Breast epithelium (tissue), 4 donors: ENCODE measurements around the gene RNASE11. TPM values are rescaled to one million over a fixed set of nuclear protein-coding genes. Genes with fewer than 3 reads are reported as not detected.
A peak's percentile ranks its signal among the peaks of the same experiment; 100 is the strongest.

Source experiments
- DNase-seq, 2 donors: peaks; one replicate each; pipeline ENCODE4 v3.0.0-alpha.2; 2019; ENCODE audit warnings: low spot score in 2 of 2
- H3K27ac ChIP-seq, 2 donors: fragments of 200-600 bp; sonication (generic) in 1 of 2; one replicate each; pipeline ENCODE4 v1.5.1; 2016 to 2019; ENCODE audit warnings: mild to moderate bottlenecking in 1 of 2
- H3K27me3 ChIP-seq, 2 donors: fragments of 200-600 bp; sonication (generic) in 1 of 2; one replicate each; pipeline versions ENCODE4 v1.5.1 to v1.6.0; 2017 to 2019; ENCODE audit warnings: control low read depth in 1 of 2, mild to moderate bottlenecking in 1 of 2
- H3K36me3 ChIP-seq: fragments of 200-600 bp; one replicate; pipeline ENCODE4 v1.5.1; 2019
- H3K4me1 ChIP-seq, 2 donors: fragments of 200-600 bp; sonication (generic); one replicate each; pipeline ENCODE4 v1.5.1; 2016 to 2019; ENCODE audit warnings: control low read depth in 1 of 2
- H3K4me3 ChIP-seq, 3 donors: fragments of 200-600 bp; sonication (generic); 1 replicate in 2 of 3; 2 replicates in 1 of 3; pipeline ENCODE4 v1.5.1; 2016 to 2019; ENCODE audit warnings: mild to moderate bottlenecking in 3 of 3, moderate library complexity in 2 of 3
- H3K9me3 ChIP-seq, 2 donors: fragments of 200-600 bp; sonication (generic) in 1 of 2; one replicate each; pipeline ENCODE4 v1.5.1; 2016 to 2019; ENCODE audit warnings: control low read depth in 1 of 2
- POLR2A ChIP-seq: fragments of 450-650 bp; IDR thresholded peaks from one replicate; pipeline ENCODE4 v1.6.1; 2016; ENCODE audit warnings: antibody characterized with exemption, mild to moderate bottlenecking, moderate library complexity
- POLR2AphosphoS5 ChIP-seq, 3 donors: sonication (generic); formaldehyde crosslinking; IDR thresholded peaks; one replicate each; pipeline ENCODE4 v1.6.1; 2017; ENCODE audit warnings: antibody characterized with exemption in 3 of 3
- intact Hi-C: fragments of 100-400 bp; cut with DNase I; formaldehyde crosslinking; loops from one replicate; pipeline ENCODE4 v1.15.1; 2023; ENCODE audit warnings: low total_unique reads
- total RNA-seq, 3 donors: library from RNA; depleted of rRNA; stranded (reverse); fragments of >200 nt; gene quantifications; one replicate each; pipeline ENCODE4 v1.1.0, GENCODE V29; 2016
- TF ChIP-seq, protein P1 (sequence below), 3 donors: fragments of 450-650 bp; IDR thresholded peaks; one replicate each; pipeline ENCODE4 v1.5.1; 2016 to 2017; ENCODE audit warnings: antibody characterized with exemption in 3 of 3, mild to moderate bottlenecking in 3 of 3, moderate library complexity in 3 of 3

RNASE11 gene
- total RNA-seq, 3 donors from 2014 or later = not detected

DNA sequence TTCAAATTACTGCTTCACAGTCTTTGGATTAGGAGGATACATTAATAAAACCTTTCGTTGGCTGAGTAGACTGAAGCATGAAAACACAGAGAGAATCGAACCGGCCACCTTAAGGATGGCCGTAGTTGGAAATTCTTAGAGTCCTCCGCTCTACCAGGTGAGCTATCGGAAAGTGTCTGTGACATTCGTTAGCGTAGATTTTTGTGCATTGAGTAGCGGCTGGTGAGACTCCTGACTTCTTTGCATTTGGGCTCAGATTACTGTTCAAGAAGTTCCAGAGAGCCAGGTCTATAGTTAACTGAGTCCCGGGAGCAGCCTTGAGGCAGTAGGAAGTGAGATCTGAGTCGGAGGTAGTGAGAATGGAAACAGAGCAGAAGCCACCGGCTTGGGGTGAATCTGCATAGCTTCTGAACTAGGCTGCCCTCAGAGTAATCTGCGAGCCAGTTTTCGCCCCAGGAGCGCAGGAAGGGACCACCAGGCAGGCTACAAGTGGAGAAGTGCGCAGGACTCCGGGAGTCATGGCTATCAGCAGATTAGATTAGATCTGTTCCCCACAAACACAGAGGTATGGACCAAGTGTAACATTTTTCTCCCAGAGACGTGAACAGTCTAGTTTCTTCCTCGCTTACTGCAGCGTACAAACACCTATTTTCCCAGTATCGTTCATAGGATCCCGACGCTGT is 42.7 kb upstream of the RNASE11 start:
- Histone ChIP-seq H3K27ac (no peak overlapping the region), H3K9me3 (no peaks in the 10 kb centered on the region), H3K4me1 (peaks cover 0 to 8% of the 10 kb centered on the region in 2 donors), H3K4me3 (peak overlapping the region; percentile 3 to 46 (median 40)), H3K27me3 (peaks cover 0 to 34% of the 10 kb centered on the region in 2 donors), H3K36me3 (no peaks in the 10 kb centered on the region)
- DNase-seq = no peak
- TF ChIP-seq POLR2AphosphoS5 (IDR thresholded peaks at IDR 0.05) (no peak), POLR2A (no peak)
- TF ChIP-seq, protein P1, sequence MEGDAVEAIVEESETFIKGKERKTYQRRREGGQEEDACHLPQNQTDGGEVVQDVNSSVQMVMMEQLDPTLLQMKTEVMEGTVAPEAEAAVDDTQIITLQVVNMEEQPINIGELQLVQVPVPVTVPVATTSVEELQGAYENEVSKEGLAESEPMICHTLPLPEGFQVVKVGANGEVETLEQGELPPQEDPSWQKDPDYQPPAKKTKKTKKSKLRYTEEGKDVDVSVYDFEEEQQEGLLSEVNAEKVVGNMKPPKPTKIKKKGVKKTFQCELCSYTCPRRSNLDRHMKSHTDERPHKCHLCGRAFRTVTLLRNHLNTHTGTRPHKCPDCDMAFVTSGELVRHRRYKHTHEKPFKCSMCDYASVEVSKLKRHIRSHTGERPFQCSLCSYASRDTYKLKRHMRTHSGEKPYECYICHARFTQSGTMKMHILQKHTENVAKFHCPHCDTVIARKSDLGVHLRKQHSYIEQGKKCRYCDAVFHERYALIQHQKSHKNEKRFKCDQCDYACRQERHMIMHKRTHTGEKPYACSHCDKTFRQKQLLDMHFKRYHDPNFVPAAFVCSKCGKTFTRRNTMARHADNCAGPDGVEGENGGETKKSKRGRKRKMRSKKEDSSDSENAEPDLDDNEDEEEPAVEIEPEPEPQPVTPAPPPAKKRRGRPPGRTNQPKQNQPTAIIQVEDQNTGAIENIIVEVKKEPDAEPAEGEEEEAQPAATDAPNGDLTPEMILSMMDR (IDR thresholded peaks at IDR 0.05) = no peak
- intact Hi-C loops = no loop called here

DNA sequence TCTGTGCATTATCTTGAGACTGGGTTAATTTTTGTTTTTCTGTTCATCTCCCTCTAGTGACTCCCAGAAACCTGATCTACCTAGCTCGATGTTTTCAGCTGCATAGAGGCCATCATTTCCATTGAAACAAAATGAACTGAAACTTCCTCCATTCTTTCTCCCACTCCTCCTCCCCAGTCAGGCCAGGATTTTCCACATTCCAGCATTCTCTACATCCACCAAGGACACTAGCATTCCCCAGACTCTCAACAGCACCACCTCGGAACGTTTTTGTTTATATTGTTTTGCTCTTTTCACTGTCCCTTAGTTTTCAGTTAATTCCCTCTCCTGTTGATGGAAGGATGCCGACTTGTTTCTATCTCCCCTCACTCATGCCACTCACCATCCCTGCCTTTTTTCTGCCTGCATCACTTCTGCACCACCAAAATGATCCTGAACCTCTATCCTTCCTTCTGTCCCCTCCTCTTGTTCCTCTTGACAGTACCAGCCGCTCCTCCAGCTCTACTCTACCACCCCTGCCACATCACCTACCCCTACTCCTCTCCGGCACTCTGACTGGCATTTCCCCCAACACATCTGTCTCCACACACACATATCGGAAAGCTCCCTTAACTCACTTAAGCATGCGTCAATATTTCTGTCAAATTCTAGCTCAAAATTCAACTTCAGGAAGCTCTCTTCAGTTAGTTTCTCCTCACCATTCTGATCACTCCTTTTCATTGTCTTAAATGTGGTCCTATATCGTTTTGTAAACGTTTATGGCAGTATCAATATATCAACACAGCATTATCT is 40.5 kb upstream of the RNASE11 start:
- DNase-seq = no peak
- no peaks in the 10 kb centered on the region for H3K36me3 ChIP-seq
- no peak overlapping the region for H3K4me3 ChIP-seq
- H3K4me1 ChIP-seq = peaks cover 0 to 8% of the 10 kb centered on the region in 2 donors
- no peaks in the 10 kb centered on the region for H3K9me3 ChIP-seq
- peaks cover 0 to 37% of the 10 kb centered on the region in 2 donors for H3K27me3 ChIP-seq
- intact Hi-C loops = no loop called here
- TF ChIP-seq, protein P1 (IDR thresholded peaks at IDR 0.05) = no peak
- TF ChIP-seq POLR2A = no peak
- TF ChIP-seq POLR2AphosphoS5 (IDR thresholded peaks at IDR 0.05) = no peak
- no peak overlapping the region for H3K27ac ChIP-seq

DNA sequence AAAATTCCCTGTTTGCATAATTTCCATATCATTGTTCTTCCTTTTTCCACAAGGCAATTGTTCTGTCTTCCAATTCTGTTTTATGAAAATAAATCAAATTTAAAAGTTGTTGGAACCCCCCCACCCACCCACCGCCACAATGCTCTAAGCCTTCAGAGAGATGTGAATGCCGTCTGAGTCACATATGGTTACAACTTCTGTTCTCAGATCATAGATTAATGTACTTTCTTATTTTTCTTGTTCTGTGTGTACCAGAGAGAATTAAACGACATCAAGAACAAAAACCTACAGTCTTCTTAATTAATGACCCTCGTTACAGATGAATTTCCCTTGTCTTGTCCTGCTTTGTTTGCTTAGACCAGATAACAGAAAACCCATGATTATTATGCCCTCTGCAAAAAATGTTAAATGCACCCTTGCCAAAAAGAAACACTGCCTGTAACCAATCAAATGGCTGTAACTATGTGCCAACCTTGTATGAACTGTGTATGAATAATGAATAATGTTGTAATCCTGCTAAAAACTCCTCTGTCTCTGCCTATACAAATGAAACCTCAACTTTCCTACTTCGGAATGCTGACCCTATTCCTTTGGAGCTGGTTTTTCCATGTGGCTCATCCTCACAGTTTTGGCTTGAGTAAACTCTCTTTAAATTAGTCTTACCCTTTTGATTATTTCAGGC is 39.7 kb upstream of the RNASE11 start:
- intact Hi-C loops = no loop called here
- H3K27me3 ChIP-seq = peaks cover 0 to 35% of the 10 kb centered on the region in 2 donors
- H3K36me3 ChIP-seq = no peaks in the 10 kb centered on the region
- H3K4me1 ChIP-seq = peaks cover 0 to 8% of the 10 kb centered on the region in 2 donors
- H3K27ac ChIP-seq = no peak overlapping the region
- no peak overlapping the region for H3K4me3 ChIP-seq
- TF ChIP-seq POLR2A = no peak
- TF ChIP-seq, protein P1 (IDR thresholded peaks at IDR 0.05) = no peak
- TF ChIP-seq POLR2AphosphoS5 (IDR thresholded peaks at IDR 0.05) = no peak
- no peaks in the 10 kb centered on the region for H3K9me3 ChIP-seq
- DNase-seq = no peak

DNA sequence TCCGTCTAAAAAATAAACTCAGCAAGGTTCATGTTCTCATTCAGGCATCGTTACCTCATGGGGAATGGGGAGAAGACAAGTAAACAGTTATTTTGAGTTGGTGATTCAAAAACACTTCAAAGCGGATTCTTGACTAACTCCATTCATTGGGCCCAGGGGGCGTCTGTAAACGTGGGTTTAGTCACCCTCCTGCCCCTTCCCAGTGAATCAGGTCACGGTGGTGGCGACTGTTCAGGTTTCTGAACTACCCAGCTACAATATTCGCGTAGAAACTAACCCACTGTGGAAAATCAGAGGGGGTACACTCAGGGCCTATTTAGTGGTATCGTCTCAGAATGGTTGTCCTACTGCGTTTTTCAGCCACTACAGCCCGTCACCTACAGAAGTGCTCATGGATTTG is 38.5 kb upstream of the RNASE11 start:
- intact Hi-C loops = no loop called here
- TF ChIP-seq POLR2AphosphoS5 (IDR thresholded peaks at IDR 0.05) (no peak), POLR2A (no peak)
- TF ChIP-seq, protein P1 (IDR thresholded peaks at IDR 0.05) = no peak
- H3K4me1 ChIP-seq = peaks cover 0 to 2% of the 10 kb centered on the region in 2 donors

More for the DNA sequence above, 38.5 kb upstream of the RNASE11 start:
- no peak for DNase-seq
- Histone ChIP-seq H3K36me3 (no peaks in the 10 kb centered on the region), H3K4me3 (peak overlapping the region in 2 of 3 donors; percentile 31 to 55), H3K27me3 (peaks cover 0 to 35% of the 10 kb centered on the region in 2 donors), H3K27ac (no peak overlapping the region), H3K9me3 (no peaks in the 10 kb centered on the region)
